Measurements from ENCODE around the gene DHX35. TPM values are rescaled to one million over a fixed set of nuclear protein-coding genes. Genes with fewer than 3 reads are reported as not detected.

The DHX35 gene
- total and polyA plus RNA-seq, 2 experiments from 2014 or later = 8.3 to 25.9 TPM

DNA sequence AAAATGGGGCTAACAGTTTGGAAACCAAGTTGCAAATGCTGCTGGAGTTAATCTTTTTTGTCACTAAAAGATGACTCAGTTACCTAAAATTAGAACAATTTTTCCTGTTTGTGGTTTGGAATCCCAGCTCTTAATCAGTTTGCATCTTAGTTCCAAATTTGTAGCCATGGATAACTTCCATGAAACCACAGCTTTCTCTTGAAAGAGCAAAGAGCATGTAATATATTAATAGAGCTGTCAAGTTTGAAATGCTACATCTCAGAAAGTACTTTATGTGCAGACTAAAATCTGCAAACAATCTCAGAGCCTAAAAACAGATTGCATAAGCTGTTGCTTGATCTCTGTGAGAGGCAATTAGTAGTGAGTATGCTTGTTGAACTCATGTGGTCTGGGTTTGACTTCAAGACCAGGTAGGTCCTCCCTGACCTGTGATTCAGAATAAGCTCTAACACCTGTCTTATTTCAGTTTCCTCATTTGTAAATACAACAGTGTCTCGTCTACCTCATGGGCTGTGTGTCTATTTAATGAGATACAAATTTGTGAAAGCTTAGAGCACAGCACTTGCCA lies 23.5 kb downstream of the DHX35 start:
- Histone ChIP-seq H3F3A (replicated peaks; ENCODE audit: low read depth) (no peaks in the 10 kb centered on the region), H3K36me3 (ENCODE audit: insufficient read depth) (no peaks in the 10 kb centered on the region), H3K4me2 (no peak overlapping the region), H2AFZ (no peak overlapping the region), H3K79me2 (replicated peaks; ENCODE audit: insufficient read depth) (peaks cover 11% of the 10 kb centered on the region), H4K20me1 (replicated peaks; ENCODE audit: insufficient read depth) (peaks cover 15% of the 10 kb centered on the region; the same call in 1 of the 2 replicates), H3K27ac (ENCODE audit: low read depth) (no peak overlapping the region), H3K9me2 (ENCODE audit: insufficient read depth) (no peaks in the 10 kb centered on the region), H3K4me3 (no peak overlapping the region), H3K4me1 (ENCODE audit: insufficient read depth) (peaks cover 7% of the 10 kb centered on the region), H3K27me3 (ENCODE audit: insufficient read depth) (no peaks in the 10 kb centered on the region)
- Mint-ChIP-seq H3K4me3 (no peak overlapping the region), H3K27ac (0 out of 2 replicates have a peak overlapping the region, but pooled peaks have one; percentile 48), H3K9me3 (no peaks in the 10 kb centered on the region), H3K27me3 (ENCODE audit: insufficient read depth, low read depth, poor library complexity) (no peaks in the 10 kb centered on the region), H3K4me1 (peaks cover 16% of the 10 kb centered on the region; the same call in 2 of the 3 replicates), H3K36me3 (ENCODE audit: low read depth) (peaks cover 30% of the 10 kb centered on the region)
- DNase-seq (ENCODE audit: low spot score) (no peak), ATAC-seq (no peak)
- TF ChIP-seq ZNF114 (CRISPR knock-in tag; IDR thresholded peaks at IDR 0.05) (no peak), NANOG (IDR thresholded peaks at IDR 0.05; ENCODE audit: borderline replicate concordance) (no peak), EZH2phosphoT487 (IDR thresholded peaks at IDR 0.05; ENCODE audit: unreplicated experiment) (no peak), POLR2AphosphoS5 (IDR thresholded peaks at IDR 0.05; ENCODE audit: low read depth) (no peak), EZH2 (IDR thresholded peaks at IDR 0.05; ENCODE audit: low read depth, unreplicated experiment) (no peak), CREB1 (CRISPR knock-in tag; IDR thresholded peaks at IDR 0.05; ENCODE audit: low read depth) (no peak), JUNB (IDR thresholded peaks at IDR 0.05; ENCODE audit: unreplicated experiment) (no peak), STAT1 (IDR thresholded peaks at IDR 0.05; ENCODE audit: unreplicated experiment) (no peak), ZNF331 (CRISPR knock-in tag; IDR thresholded peaks at IDR 0.05; ENCODE audit: low read depth) (no peak)
- TF ChIP-seq, protein P1, sequence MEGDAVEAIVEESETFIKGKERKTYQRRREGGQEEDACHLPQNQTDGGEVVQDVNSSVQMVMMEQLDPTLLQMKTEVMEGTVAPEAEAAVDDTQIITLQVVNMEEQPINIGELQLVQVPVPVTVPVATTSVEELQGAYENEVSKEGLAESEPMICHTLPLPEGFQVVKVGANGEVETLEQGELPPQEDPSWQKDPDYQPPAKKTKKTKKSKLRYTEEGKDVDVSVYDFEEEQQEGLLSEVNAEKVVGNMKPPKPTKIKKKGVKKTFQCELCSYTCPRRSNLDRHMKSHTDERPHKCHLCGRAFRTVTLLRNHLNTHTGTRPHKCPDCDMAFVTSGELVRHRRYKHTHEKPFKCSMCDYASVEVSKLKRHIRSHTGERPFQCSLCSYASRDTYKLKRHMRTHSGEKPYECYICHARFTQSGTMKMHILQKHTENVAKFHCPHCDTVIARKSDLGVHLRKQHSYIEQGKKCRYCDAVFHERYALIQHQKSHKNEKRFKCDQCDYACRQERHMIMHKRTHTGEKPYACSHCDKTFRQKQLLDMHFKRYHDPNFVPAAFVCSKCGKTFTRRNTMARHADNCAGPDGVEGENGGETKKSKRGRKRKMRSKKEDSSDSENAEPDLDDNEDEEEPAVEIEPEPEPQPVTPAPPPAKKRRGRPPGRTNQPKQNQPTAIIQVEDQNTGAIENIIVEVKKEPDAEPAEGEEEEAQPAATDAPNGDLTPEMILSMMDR (conservative IDR thresholded peaks at IDR 0.05; ENCODE audit: low read depth in 2 of 2) = no peak
- TF ChIP-seq, protein P2, sequence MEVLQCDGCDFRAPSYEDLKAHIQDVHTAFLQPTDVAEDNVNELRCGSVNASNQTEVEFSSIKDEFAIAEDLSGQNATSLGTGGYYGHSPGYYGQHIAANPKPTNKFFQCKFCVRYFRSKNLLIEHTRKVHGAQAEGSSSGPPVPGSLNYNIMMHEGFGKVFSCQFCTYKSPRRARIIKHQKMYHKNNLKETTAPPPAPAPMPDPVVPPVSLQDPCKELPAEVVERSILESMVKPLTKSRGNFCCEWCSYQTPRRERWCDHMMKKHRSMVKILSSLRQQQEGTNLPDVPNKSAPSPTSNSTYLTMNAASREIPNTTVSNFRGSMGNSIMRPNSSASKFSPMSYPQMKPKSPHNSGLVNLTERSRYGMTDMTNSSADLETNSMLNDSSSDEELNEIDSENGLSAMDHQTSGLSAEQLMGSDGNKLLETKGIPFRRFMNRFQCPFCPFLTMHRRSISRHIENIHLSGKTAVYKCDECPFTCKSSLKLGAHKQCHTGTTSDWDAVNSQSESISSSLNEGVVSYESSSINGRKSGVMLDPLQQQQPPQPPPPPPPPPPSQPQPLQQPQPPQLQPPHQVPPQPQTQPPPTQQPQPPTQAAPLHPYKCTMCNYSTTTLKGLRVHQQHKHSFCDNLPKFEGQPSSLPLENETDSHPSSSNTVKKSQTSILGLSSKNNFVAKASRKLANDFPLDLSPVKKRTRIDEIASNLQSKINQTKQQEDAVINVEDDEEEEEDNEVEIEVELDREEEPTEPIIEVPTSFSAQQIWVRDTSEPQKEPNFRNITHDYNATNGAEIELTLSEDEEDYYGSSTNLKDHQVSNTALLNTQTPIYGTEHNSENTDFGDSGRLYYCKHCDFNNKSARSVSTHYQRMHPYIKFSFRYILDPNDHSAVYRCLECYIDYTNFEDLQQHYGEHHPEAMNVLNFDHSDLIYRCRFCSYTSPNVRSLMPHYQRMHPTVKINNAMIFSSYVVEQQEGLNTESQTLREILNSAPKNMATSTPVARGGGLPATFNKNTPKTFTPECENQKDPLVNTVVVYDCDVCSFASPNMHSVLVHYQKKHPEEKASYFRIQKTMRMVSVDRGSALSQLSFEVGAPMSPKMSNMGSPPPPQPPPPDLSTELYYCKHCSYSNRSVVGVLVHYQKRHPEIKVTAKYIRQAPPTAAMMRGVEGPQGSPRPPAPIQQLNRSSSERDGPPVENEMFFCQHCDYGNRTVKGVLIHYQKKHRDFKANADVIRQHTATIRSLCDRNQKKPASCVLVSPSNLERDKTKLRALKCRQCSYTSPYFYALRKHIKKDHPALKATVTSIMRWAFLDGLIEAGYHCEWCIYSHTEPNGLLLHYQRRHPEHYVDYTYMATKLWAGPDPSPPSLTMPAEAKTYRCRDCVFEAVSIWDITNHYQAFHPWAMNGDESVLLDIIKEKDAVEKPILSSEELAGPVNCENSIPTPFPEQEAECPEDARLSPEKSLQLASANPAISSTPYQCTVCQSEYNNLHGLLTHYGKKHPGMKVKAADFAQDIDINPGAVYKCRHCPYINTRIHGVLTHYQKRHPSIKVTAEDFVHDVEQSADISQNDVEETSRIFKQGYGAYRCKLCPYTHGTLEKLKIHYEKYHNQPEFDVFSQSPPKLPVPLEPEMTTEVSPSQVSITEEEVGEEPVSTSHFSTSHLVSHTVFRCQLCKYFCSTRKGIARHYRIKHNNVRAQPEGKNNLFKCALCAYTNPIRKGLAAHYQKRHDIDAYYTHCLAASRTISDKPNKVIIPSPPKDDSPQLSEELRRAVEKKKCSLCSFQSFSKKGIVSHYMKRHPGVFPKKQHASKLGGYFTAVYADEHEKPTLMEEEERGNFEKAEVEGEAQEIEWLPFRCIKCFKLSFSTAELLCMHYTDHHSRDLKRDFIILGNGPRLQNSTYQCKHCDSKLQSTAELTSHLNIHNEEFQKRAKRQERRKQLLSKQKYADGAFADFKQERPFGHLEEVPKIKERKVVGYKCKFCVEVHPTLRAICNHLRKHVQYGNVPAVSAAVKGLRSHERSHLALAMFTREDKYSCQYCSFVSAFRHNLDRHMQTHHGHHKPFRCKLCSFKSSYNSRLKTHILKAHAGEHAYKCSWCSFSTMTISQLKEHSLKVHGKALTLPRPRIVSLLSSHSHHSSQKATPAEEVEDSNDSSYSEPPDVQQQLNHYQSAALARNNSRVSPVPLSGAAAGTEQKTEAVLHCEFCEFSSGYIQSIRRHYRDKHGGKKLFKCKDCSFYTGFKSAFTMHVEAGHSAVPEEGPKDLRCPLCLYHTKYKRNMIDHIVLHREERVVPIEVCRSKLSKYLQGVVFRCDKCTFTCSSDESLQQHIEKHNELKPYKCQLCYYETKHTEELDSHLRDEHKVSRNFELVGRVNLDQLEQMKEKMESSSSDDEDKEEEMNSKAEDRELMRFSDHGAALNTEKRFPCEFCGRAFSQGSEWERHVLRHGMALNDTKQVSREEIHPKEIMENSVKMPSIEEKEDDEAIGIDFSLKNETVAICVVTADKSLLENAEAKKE (CRISPR knock-in tag; IDR thresholded peaks at IDR 0.05) = no peak
- TF ChIP-seq, protein P3, sequence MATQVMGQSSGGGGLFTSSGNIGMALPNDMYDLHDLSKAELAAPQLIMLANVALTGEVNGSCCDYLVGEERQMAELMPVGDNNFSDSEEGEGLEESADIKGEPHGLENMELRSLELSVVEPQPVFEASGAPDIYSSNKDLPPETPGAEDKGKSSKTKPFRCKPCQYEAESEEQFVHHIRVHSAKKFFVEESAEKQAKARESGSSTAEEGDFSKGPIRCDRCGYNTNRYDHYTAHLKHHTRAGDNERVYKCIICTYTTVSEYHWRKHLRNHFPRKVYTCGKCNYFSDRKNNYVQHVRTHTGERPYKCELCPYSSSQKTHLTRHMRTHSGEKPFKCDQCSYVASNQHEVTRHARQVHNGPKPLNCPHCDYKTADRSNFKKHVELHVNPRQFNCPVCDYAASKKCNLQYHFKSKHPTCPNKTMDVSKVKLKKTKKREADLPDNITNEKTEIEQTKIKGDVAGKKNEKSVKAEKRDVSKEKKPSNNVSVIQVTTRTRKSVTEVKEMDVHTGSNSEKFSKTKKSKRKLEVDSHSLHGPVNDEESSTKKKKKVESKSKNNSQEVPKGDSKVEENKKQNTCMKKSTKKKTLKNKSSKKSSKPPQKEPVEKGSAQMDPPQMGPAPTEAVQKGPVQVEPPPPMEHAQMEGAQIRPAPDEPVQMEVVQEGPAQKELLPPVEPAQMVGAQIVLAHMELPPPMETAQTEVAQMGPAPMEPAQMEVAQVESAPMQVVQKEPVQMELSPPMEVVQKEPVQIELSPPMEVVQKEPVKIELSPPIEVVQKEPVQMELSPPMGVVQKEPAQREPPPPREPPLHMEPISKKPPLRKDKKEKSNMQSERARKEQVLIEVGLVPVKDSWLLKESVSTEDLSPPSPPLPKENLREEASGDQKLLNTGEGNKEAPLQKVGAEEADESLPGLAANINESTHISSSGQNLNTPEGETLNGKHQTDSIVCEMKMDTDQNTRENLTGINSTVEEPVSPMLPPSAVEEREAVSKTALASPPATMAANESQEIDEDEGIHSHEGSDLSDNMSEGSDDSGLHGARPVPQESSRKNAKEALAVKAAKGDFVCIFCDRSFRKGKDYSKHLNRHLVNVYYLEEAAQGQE (IDR thresholded peaks at IDR 0.05; ENCODE audit: unreplicated experiment) = no peak
- TF ChIP-seq, protein P4, sequence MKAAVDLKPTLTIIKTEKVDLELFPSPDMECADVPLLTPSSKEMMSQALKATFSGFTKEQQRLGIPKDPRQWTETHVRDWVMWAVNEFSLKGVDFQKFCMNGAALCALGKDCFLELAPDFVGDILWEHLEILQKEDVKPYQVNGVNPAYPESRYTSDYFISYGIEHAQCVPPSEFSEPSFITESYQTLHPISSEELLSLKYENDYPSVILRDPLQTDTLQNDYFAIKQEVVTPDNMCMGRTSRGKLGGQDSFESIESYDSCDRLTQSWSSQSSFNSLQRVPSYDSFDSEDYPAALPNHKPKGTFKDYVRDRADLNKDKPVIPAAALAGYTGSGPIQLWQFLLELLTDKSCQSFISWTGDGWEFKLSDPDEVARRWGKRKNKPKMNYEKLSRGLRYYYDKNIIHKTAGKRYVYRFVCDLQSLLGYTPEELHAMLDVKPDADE (IDR thresholded peaks at IDR 0.05) = no peak
